K562 (cell line): Measurements from ENCODE around the gene RHOV. TPM values are rescaled to one million over a fixed set of nuclear protein-coding genes. Genes with fewer than 3 reads are reported as not detected.

Experiments
- CTBP1 ChIP-seq: fragments of 450-650 bp; IDR thresholded peaks from 2 replicates; pipeline ENCODE4 v1.6.1; 2016; ENCODE audit warnings: borderline replicate concordance
- ETV1 ChIP-seq: fragments of 450-650 bp; conservative IDR thresholded peaks from 2 replicates; pipeline ENCODE4 v1.6.1; 2016; ENCODE audit warnings: missing genetic modification characterization, control low read depth, low read depth, missing compliant biosample characterization
- HLTF ChIP-seq: fragments of 450-650 bp; IDR thresholded peaks from 2 replicates; pipeline ENCODE4 v1.6.1; 2016
- JUN ChIP-seq, 2 experiments: sonication (generic) in 1 of 2; formaldehyde crosslinking in 1 of 2; IDR thresholded peaks; 2 replicates each; pipeline versions ENCODE4 v1.6.1 to v1.8.0; 2012 to 2022; ENCODE audit warnings: borderline replicate concordance in 2 of 2, mild to moderate bottlenecking in 2 of 2, improper control_type of control experiment in 1 of 2, low read depth in 1 of 2, low read length in 1 of 2, missing genetic modification reagents in 1 of 2
- JUND ChIP-seq, 2 experiments: IDR thresholded peaks; 2 replicates in 1 of 2; 3 replicates in 1 of 2; pipeline ENCODE4 v1.6.1; 2011; ENCODE audit warnings: borderline replicate concordance in 2 of 2, low read depth in 2 of 2, low read length in 2 of 2, improper control_type of control experiment in 1 of 2, missing biosample characterization in 1 of 2, missing genetic modification characterization in 1 of 2, missing genetic modification reagents in 1 of 2
- KDM5B ChIP-seq: fragments of 200-600 bp; sonication (generic); IDR thresholded peaks from 2 replicates; pipeline ENCODE4 v1.6.1; 2012; ENCODE audit warnings: low read depth, mild to moderate bottlenecking, moderate library complexity, low read length, control low read depth, inconsistent platforms; ENCODE audit not compliant: insufficient replicate concordance
- KLF1 ChIP-seq: fragments of 450-650 bp; IDR thresholded peaks from 2 replicates; pipeline ENCODE4 v1.6.1; 2016; ENCODE audit warnings: missing genetic modification characterization, missing compliant biosample characterization
- MAFK ChIP-seq: IDR thresholded peaks from 2 replicates; pipeline ENCODE4 v1.6.1; 2011; ENCODE audit warnings: low read length, improper control_type of control experiment
- RAD21 ChIP-seq, 2 experiments: fragments of 250-450 bp in 1 of 2; fragments of 450-650 bp in 1 of 2; sonication (Bioruptor Pico) in 1 of 2; formaldehyde crosslinking in 1 of 2; IDR thresholded peaks in 1 of 2; conservative IDR thresholded peaks in 1 of 2; 2 replicates each; pipeline versions ENCODE4 v1.4.0 to v1.8.0; 2020 to 2022; ENCODE audit warnings: mild to moderate bottlenecking in 2 of 2, moderate library complexity in 1 of 2
- RBBP5 ChIP-seq: fragments of 200-600 bp; sonication (generic); IDR thresholded peaks from 2 replicates; pipeline ENCODE4 v1.6.1; 2012; ENCODE audit warnings: borderline replicate concordance, mild to moderate bottlenecking, low read length, control low read depth, inconsistent platforms; ENCODE audit not compliant: insufficient read depth, poor library complexity, severe bottlenecking
- SIN3B ChIP-seq: fragments of 450-650 bp; IDR thresholded peaks from 2 replicates; pipeline ENCODE4 v1.6.1; 2017; ENCODE audit warnings: low read depth, mild to moderate bottlenecking, moderate library complexity
- SP2 ChIP-seq: IDR thresholded peaks from 2 replicates; pipeline ENCODE4 v1.6.1; 2011; ENCODE audit warnings: mild to moderate bottlenecking, low read depth, low read length, moderate library complexity; ENCODE audit not compliant: poor library complexity, severe bottlenecking; ENCODE audit errors: extremely low read depth
- TAF1 ChIP-seq: IDR thresholded peaks from 2 replicates; pipeline ENCODE4 v1.6.1; 2011; ENCODE audit warnings: mild to moderate bottlenecking, low read length, moderate library complexity; ENCODE audit not compliant: insufficient read depth, control insufficient read depth, severe bottlenecking; ENCODE audit errors: extremely low read depth
- TAF15 ChIP-seq: fragments of 200-400 bp; formaldehyde crosslinking; IDR thresholded peaks from 2 replicates; pipeline ENCODE4 v1.6.1; 2017; ENCODE audit warnings: mild to moderate bottlenecking, low read depth, low read length, moderate library complexity
- TRIM24 ChIP-seq, 2 experiments: fragments of 450-650 bp; IDR thresholded peaks; 2 replicates each; pipeline ENCODE4 v1.6.1; 2016
- XRCC5 ChIP-seq: fragments of 200-400 bp; formaldehyde crosslinking; IDR thresholded peaks from 2 replicates; pipeline ENCODE4 v1.6.1; 2017; ENCODE audit warnings: low read depth, mild to moderate bottlenecking, low read length
- ZNF436 ChIP-seq: fragments of 250-450, 450-650 bp; sonication (Bioruptor Pico); formaldehyde crosslinking; IDR thresholded peaks from 2 replicates; pipeline ENCODE4 v1.7.0; 2020; ENCODE audit warnings: mild to moderate bottlenecking
- ZNF668 ChIP-seq: fragments of 250-450 bp; sonication (Bioruptor Pico); IDR thresholded peaks from 2 replicates; pipeline ENCODE4 v1.8.0; 2022; ENCODE audit warnings: mild to moderate bottlenecking, inconsistent platforms
- ZZZ3 ChIP-seq: fragments of 450-650 bp; IDR thresholded peaks from 2 replicates; pipeline ENCODE4 v1.6.1; 2016; ENCODE audit warnings: antibody characterized with exemption, mild to moderate bottlenecking, moderate library complexity
- polyA plus RNA-seq, 8 experiments: library from polyadenylated mRNA; depleted of rRNA in 4 of 8; stranded (reverse) in 5 of 8; unstranded in 3 of 8; fragments of >200 nt; fragmentation: Nextera tagmentation in 2 of 8; fragmentation: Illumina TruSeq in 1 of 8; extraction: Ambion mirVana in 2 of 8; extraction: Trizol in 1 of 8; gene quantifications; 2 replicates each; pipeline versions ENCODE4 v1.2.1 to v1.2.3, GENCODE V29; 2011 to 2014; ENCODE audit warnings: inconsistent platforms in 1 of 8, missing spikeins in 1 of 8
- total RNA-seq, 7 experiments: library from RNA; depleted of rRNA in 6 of 7; stranded (reverse); fragments of >200 nt in 6 of 7; fragmentation: Illumina TruSeq in 2 of 7; extraction: Trizol in 2 of 7; gene quantifications; 2 replicates each; pipeline versions ENCODE4 v1.2.1 to v1.2.3, GENCODE V29; 2011 to 2021; ENCODE audit warnings: low replicate concordance in 1 of 7
- TF ChIP-seq, protein P1 (sequence below): fragments of 450-650 bp; formaldehyde crosslinking; IDR thresholded peaks from 2 replicates; pipeline ENCODE4 v1.4.0; 2020; ENCODE audit warnings: mild to moderate bottlenecking, mixed read lengths
- TF ChIP-seq, protein P2 (sequence below): sonication (generic); formaldehyde crosslinking; IDR thresholded peaks from 2 replicates; pipeline ENCODE4 v1.5.0; 2020; ENCODE audit warnings: missing genetic modification reagents
- TF ChIP-seq, protein P3 (sequence below): fragments of 450-650 bp; IDR thresholded peaks from 2 replicates; pipeline ENCODE4 v1.6.1; 2016

RHOV gene
- total and polyA plus RNA-seq, 9 of the 15 experiments (the other 6 are each of a cell fraction or from before 2014, with no cell fraction given), result 0.08 to 2.0 (median 1.1) TPM

DNA sequence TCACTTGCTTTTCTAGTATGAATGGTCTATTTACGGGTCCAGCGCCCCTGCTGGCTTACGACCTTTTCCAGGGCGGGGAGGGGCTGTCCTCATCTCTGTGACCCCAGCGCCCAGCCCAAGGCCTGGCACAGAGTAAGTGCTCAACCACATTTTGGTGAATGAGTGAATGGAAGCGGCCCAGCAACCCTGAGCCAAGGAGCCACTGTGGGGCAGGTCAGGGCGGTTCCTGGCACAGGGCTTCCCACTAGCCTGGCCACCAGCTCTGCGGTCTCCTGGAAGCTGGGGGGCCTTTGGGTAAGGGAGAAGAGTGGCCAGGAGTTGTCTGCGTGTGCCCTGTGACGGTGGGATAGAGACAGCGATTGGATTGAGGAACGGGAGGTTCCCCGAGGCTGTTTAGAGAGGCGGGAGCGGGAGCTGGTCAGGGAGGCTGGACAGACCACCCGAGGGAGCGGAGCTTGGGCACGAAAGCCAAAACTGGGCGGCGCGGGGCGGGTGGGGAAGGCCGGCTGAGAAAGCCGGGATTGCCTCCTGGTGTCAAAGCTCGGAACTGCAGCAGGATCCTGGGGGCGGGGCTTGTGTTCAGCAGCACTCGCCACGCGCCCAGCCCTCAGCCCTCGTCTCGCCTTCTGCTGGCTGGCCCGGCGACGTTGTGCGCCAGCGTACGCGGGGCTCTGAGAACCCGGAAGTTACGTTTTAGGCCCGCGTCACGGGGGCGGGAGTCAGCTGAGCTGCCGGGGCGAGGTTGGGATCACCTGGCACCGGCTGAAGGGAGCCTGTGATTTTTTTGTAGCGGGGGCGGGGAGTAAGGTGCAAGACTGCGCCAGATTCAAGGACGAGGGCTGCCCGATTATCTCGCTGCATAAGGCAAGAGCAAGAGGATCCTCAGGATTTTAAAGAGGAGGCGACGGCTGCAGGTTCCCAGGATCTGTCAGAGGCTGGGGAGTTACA, 20.0 kb upstream of the RHOV start, which contains the start of gene VPS18 (continued):
- peak; percentile 40 for TF ChIP-seq RBBP5
- peak; percentile 62 for TF ChIP-seq TAF1
- no peak for TF ChIP-seq ZNF668 (CRISPR knock-in tag)
- peak; percentile 28; the same call in 1 of the 2 replicates for TF ChIP-seq CTBP1
- TF ChIP-seq XRCC5, result peak; percentile 78; the same call in 1 of the 2 replicates
- TF ChIP-seq, protein P1, sequence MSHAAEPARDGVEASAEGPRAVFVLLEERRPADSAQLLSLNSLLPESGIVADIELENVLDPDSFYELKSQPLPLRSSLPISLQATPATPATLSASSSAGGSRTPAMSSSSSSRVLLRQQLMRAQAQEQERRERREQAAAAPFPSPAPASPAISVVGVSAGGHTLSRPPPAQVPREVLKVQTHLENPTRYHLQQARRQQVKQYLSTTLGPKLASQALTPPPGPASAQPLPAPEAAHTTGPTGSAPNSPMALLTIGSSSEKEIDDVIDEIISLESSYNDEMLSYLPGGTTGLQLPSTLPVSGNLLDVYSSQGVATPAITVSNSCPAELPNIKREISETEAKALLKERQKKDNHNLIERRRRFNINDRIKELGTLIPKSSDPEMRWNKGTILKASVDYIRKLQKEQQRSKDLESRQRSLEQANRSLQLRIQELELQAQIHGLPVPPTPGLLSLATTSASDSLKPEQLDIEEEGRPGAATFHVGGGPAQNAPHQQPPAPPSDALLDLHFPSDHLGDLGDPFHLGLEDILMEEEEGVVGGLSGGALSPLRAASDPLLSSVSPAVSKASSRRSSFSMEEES (CRISPR knock-in tag), result 0 out of 2 replicates have a peak, but pooled peaks have one; percentile 2
- peak; percentile 42; the same call in 1 of the 2 replicates for TF ChIP-seq JUND (IDR thresholded peaks at IDR 0.05; ENCODE audit: borderline replicate concordance, low read depth, low read length)
- TF ChIP-seq JUND (tag; IDR thresholded peaks at IDR 0.05; ENCODE audit: borderline replicate concordance, low read depth, low read length), result no peak; the same call in 2 of the 3 replicates
- no peak for TF ChIP-seq SP2
- no peak for TF ChIP-seq ZNF436 (CRISPR knock-in tag)
- TF ChIP-seq ETV1 (tag), result 0 out of 2 replicates have a peak, but pooled peaks have one; percentile 27
- TF ChIP-seq KLF1 (tag), result peak; percentile 72; the same call in 1 of the 2 replicates
- TF ChIP-seq SIN3B, result peak; percentile 79
- TF ChIP-seq TRIM24 (IDR thresholded peaks at IDR 0.05), result no peak
- no peak for TF ChIP-seq TAF15
- TF ChIP-seq MAFK, result no peak
- TF ChIP-seq RAD21 (CRISPR knock-in tag; conservative IDR thresholded peaks at IDR 0.05 in 1 of 2, IDR thresholded peaks at IDR 0.05 in 1 of 2), result peak; percentile 91 to 96
- TF ChIP-seq, protein P2, sequence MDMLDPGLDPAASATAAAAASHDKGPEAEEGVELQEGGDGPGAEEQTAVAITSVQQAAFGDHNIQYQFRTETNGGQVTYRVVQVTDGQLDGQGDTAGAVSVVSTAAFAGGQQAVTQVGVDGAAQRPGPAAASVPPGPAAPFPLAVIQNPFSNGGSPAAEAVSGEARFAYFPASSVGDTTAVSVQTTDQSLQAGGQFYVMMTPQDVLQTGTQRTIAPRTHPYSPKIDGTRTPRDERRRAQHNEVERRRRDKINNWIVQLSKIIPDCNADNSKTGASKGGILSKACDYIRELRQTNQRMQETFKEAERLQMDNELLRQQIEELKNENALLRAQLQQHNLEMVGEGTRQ (CRISPR knock-in tag), result peak; percentile 85
- no peak for TF ChIP-seq KDM5B
- TF ChIP-seq JUN (IDR thresholded peaks at IDR 0.05; ENCODE audit: borderline replicate concordance, low read depth, low read length), result peak; percentile 77
- no peak for TF ChIP-seq JUN (CRISPR knock-in tag; IDR thresholded peaks at IDR 0.05; ENCODE audit: borderline replicate concordance)
- TF ChIP-seq, protein P3, sequence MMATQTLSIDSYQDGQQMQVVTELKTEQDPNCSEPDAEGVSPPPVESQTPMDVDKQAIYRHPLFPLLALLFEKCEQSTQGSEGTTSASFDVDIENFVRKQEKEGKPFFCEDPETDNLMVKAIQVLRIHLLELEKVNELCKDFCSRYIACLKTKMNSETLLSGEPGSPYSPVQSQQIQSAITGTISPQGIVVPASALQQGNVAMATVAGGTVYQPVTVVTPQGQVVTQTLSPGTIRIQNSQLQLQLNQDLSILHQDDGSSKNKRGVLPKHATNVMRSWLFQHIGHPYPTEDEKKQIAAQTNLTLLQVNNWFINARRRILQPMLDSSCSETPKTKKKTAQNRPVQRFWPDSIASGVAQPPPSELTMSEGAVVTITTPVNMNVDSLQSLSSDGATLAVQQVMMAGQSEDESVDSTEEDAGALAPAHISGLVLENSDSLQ, result peak; percentile 41; the same call in 1 of the 2 replicates
- no peak for TF ChIP-seq HLTF
- no peak for TF ChIP-seq ZZZ3
